HEK293T (cell line): ENCODE data around the gene RSRC1.

Experiments used
- ARNT ChIP-seq: fragments of 450-650 bp; IDR thresholded peaks from 2 replicates; pipeline ENCODE4 v1.6.1; 2017; ENCODE audit warnings: mild to moderate bottlenecking
- BHLHE40 ChIP-seq: fragments of 450-650 bp; IDR thresholded peaks from 2 replicates; pipeline ENCODE4 v1.6.1; 2016; ENCODE audit warnings: mild to moderate bottlenecking, moderate library complexity, borderline replicate concordance
- ELF4 ChIP-seq: fragments of 450-650 bp; IDR thresholded peaks from 2 replicates; pipeline ENCODE4 v1.6.1; 2017; ENCODE audit warnings: antibody characterized with exemption
- FOXA1 ChIP-seq: fragments of 450-650 bp; IDR thresholded peaks from 2 replicates; pipeline ENCODE4 v1.6.1; 2016; ENCODE audit warnings: mild to moderate bottlenecking
- FOXK2 ChIP-seq: fragments of 450-650 bp; IDR thresholded peaks from 2 replicates; pipeline ENCODE4 v1.6.1; 2016; ENCODE audit warnings: mild to moderate bottlenecking
- FOXM1 ChIP-seq: fragments of 450-650 bp; IDR thresholded peaks from 2 replicates; pipeline ENCODE4 v1.6.1; 2017; ENCODE audit warnings: mild to moderate bottlenecking, borderline replicate concordance
- HDGF ChIP-seq: fragments of 450-650 bp; IDR thresholded peaks from 2 replicates; pipeline ENCODE4 v1.6.1; 2017; ENCODE audit warnings: antibody characterized with exemption, borderline replicate concordance
- L3MBTL2 ChIP-seq: fragments of 450-650 bp; conservative IDR thresholded peaks from 2 replicates; pipeline ENCODE4 v1.6.1; 2016; ENCODE audit warnings: mild to moderate bottlenecking
- NFRKB ChIP-seq: fragments of 450-650 bp; IDR thresholded peaks from 2 replicates; pipeline ENCODE4 v1.6.1; 2016; ENCODE audit warnings: mild to moderate bottlenecking, moderate library complexity
- PKNOX1 ChIP-seq: fragments of 450-650 bp; IDR thresholded peaks from 2 replicates; pipeline ENCODE4 v1.6.1; 2016
- SP1 ChIP-seq: fragments of 450-650 bp; IDR thresholded peaks from 2 replicates; pipeline ENCODE4 v1.6.1; 2017
- SUZ12 ChIP-seq: fragments of 450-650 bp; IDR thresholded peaks from 2 replicates; pipeline ENCODE4 v1.6.1; 2016; ENCODE audit warnings: mild to moderate bottlenecking
- TARDBP ChIP-seq: fragments of 450-650 bp; IDR thresholded peaks from 2 replicates; pipeline ENCODE4 v1.6.1; 2016
- ZNF384 ChIP-seq: fragments of 450-650 bp; IDR thresholded peaks from 2 replicates; pipeline ENCODE4 v1.6.1; 2016

GRCh38 chr3:158574646-158575045, 464.8 kb downstream of the RSRC1 start:
- TF ChIP-seq ELF4 (no peak), FOXM1 (no peak), FOXA1 (no peak), SUZ12 (no peak), SP1 (no peak), BHLHE40 (no peak), ZNF384 (no peak), ARNT (no peak), HDGF (no peak), NFRKB (no peak), L3MBTL2 (no peak), TARDBP (no peak), PKNOX1 (no peak), FOXK2 (no peak)
